Measurements from ENCODE around the gene COL4A6.

GRCh38 chrX:108298165-108298602 lies 140.0 kb downstream of the COL4A6 start:
- TF ChIP-seq CTCF (IDR thresholded peaks at IDR 0.05; ENCODE audit: low read depth, low read length, poor library complexity, severe bottlenecking) = no peak
- TF ChIP-seq EZH2phosphoT487 (IDR thresholded peaks at IDR 0.05; ENCODE audit: borderline replicate concordance, low read length) = no peak

Measured in DOHH2 (cell line).